CD4-positive, CD25-positive, alpha-beta regulatory T cell (primary cell): ENCODE data around the gene CHD9. TPM values are rescaled to one million over a fixed set of nuclear protein-coding genes. Genes with fewer than 3 reads are reported as not detected.

ENCODE experiments used
- ATAC-seq, 2 donors: fragments of 150-1000 bp; cut with Tn5 transposase; one replicate each; pipeline ENCODE4 v1.10.0; 2021; ENCODE audit warnings: low read depth in 2 of 2, moderate number of reproducible peaks in 2 of 2, moderate library complexity in 1 of 2
- DNase-seq, 3 donors: peaks; one replicate each; pipeline versions ENCODE4 v3.0.0 to v3.0.0-alpha.2; 2012 to 2022; ENCODE audit warnings: mixed read lengths in 1 of 3
- H3K27ac ChIP-seq: one replicate; pipeline ENCODE4 v1.7.0; 2013; ENCODE audit warnings: mild to moderate bottlenecking, low read length; ENCODE audit not compliant: insufficient read depth, poor library complexity, severe bottlenecking
- H3K27me3 ChIP-seq: one replicate; pipeline ENCODE4 v1.7.0; 2013; ENCODE audit warnings: low read length; ENCODE audit not compliant: control insufficient read depth, insufficient read depth
- H3K36me3 ChIP-seq: one replicate; pipeline ENCODE4 v1.7.0; 2013; ENCODE audit warnings: mild to moderate bottlenecking, low read length, moderate library complexity; ENCODE audit not compliant: control insufficient read depth, insufficient read depth
- H3K4me1 ChIP-seq: 2 replicates; pipeline ENCODE4 v1.7.0; 2013; ENCODE audit warnings: mild to moderate bottlenecking, low read length; ENCODE audit not compliant: insufficient read depth, control insufficient read depth, poor library complexity, severe bottlenecking
- H3K4me3 ChIP-seq: one replicate; pipeline ENCODE4 v1.7.0; 2013; ENCODE audit warnings: low read depth, mild to moderate bottlenecking, low read length, moderate library complexity
- H3K9me3 ChIP-seq, 2 experiments: 1 replicate in 1 of 2; 2 replicates in 1 of 2; pipeline ENCODE4 v1.7.0; 2013; ENCODE audit warnings: low read length in 2 of 2, mild to moderate bottlenecking in 1 of 2, moderate library complexity in 1 of 2; ENCODE audit not compliant: control insufficient read depth in 2 of 2
- H3K27ac Mint-ChIP-seq, 3 donors: one replicate each; pipeline ENCODE4 v1.8.0; 2020 to 2022; ENCODE audit warnings: mild to moderate bottlenecking in 3 of 3, mixed read lengths in 3 of 3, moderate library complexity in 2 of 3
- H3K27me3 Mint-ChIP-seq: one replicate; pipeline ENCODE4 v1.8.0; 2022; ENCODE audit warnings: mild to moderate bottlenecking, mixed read lengths
- H3K36me3 Mint-ChIP-seq: one replicate; pipeline ENCODE4 v1.8.0; 2020; ENCODE audit warnings: mixed read lengths
- H3K4me1 Mint-ChIP-seq, 4 donors: one replicate each; pipeline ENCODE4 v1.8.0; 2020 to 2022; ENCODE audit warnings: mixed read lengths in 4 of 4, mild to moderate bottlenecking in 1 of 4
- H3K4me3 Mint-ChIP-seq, 4 donors: one replicate each; pipeline ENCODE4 v1.8.0; 2020 to 2022; ENCODE audit warnings: mild to moderate bottlenecking in 4 of 4, mixed read lengths in 4 of 4, moderate library complexity in 3 of 4
- H3K9me3 Mint-ChIP-seq, 7 donors: one replicate each; pipeline ENCODE4 v1.8.0; 2020 to 2022; ENCODE audit warnings: mixed read lengths in 7 of 7, mild to moderate bottlenecking in 3 of 7, moderate library complexity in 2 of 7
- polyA plus RNA-seq, 4 donors: library from polyadenylated mRNA; unstranded; fragments of 300-500 nt; fragmentation: Illumina TruSeq; gene quantifications; one replicate each; pipeline ENCODE4 v1.2.3, GENCODE V29; 2021
- total RNA-seq: library from RNA; stranded (reverse); gene quantifications from one replicate; pipeline ENCODE4 v1.2.3, GENCODE V29; 2022

The CHD9 gene
- total and polyA plus RNA-seq, 5 donors from 2014 or later = 17.6 to 32.7 (median 23.2) TPM

DNA sequence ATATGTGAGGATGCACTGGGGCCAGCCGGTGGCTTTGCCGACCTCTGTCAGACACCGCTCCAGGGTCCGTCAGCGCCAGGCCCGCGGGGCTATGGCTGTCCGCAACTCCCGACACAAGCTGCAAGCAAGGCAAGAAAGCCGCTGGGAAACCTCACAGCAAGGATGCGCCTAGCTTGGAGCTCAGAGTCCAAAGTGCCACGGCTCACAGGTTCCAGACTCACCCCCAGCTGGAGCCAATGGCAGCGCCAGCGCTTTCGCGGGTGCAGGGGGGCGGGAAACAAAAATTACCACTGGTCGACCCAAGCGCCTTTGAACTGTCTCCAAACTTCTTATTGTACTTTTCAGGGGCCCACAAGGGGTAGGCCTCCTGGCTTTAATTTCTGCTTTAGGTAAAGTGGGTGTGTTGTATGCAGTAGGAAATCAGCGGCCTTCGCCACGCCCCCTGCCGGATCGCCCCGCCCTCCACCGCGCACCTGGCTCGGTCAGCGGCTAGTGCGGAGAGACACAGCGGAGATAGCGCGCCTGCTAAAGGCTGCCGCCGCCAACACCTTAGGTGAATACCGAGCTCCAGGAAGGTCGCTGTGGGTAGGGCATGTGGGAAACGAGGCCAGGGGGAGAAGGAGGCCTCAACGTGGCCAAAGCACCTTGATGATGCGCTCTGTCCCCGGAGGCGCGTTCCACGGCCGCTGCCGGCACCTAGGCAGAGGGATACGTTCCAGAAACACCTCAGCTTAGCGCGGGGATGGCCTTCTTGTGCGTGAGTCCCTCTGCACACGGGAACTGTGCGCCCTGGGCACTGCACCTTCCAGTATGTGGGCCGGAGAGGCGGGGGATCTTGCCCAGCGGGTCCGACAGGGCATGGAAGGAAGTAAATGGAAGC, 318.4 kb downstream of the CHD9 start:
- Histone ChIP-seq H3K9me3 (no peaks in the 10 kb centered on the region), H3K4me1 (peaks cover 16% of the 10 kb centered on the region), H3K4me3 (peak overlapping the region; percentile 58), H3K36me3 (no peaks in the 10 kb centered on the region), H3K27me3 (peaks cover 23% of the 10 kb centered on the region), H3K27ac (no peak overlapping the region)
- H3K9me3 Mint-ChIP-seq = no peaks in the 10 kb centered on the region
- H3K27me3 Mint-ChIP-seq = peaks cover 17% of the 10 kb centered on the region
- H3K27ac Mint-ChIP-seq = peak overlapping the region in 2 of 3 donors; percentile 46 to 81
- peak overlapping the region in 2 of 4 donors; percentile 82 to 95 for H3K4me3 Mint-ChIP-seq
- peaks cover 6 to 36% (median 6%) of the 10 kb centered on the region in 4 donors for H3K4me1 Mint-ChIP-seq
- no peaks in the 10 kb centered on the region for H3K36me3 Mint-ChIP-seq
- DNase-seq = peak; percentile 64 to 76 (median 69)
- ATAC-seq = peak; percentile 87 to 96

DNA sequence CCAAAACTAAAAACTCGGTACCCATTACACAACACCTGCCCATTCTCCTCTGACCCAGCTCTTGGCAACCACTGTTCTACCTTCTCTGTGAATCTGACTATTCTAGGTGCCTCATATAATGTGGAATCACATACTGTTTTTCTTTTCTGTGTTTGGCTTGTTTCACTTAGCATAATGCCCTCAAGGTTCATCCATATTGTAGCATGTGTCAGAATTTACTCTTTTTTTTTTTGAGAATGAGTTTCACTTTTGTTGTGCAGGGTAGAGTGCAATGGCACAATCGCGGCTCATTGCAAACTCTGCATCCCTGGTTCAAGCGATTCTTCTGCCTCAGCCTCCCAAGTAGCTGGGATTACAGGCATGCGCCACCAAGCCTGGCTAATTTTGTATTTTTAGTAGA, 320.0 kb downstream of the CHD9 start:
- Mint-ChIP-seq H3K27ac (peak overlapping the region in 1 of 3 donors; percentile 49), H3K9me3 (no peaks in the 10 kb centered on the region), H3K4me3 (peak overlapping the region in 2 of 4 donors; percentile 55 to 82), H3K36me3 (no peaks in the 10 kb centered on the region), H3K27me3 (peaks cover 22% of the 10 kb centered on the region), H3K4me1 (peaks cover 4 to 41% (median 6%) of the 10 kb centered on the region in 4 donors)
- Histone ChIP-seq H3K9me3 (no peaks in the 10 kb centered on the region), H3K4me3 (no peak overlapping the region), H3K27ac (no peak overlapping the region), H3K27me3 (peaks cover 22% of the 10 kb centered on the region), H3K36me3 (no peaks in the 10 kb centered on the region), H3K4me1 (peaks cover 19% of the 10 kb centered on the region)
- no peak for ATAC-seq
- DNase-seq = peak in 1 of 3 donors; percentile 21

DNA sequence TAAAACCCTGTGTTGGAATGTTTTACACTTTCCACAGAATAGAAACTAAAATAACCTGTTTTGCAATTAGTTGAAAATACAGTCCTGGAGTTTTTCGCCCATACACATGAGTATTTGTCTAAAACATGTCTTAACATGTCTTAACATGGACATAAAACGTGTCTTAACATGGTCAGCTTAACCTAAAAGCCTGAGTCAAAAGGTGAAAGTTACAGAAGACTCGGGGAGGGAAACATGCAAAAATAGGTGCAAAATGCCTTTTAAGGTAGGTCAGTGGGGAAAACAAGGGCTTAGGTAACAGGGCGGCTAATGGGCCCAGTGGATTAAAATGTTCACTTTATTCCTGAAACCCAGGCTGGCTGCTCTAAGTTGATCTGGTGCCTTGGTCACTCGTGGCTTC, 323.3 kb downstream of the CHD9 start:
- Histone ChIP-seq H3K36me3 (no peaks in the 10 kb centered on the region), H3K4me1 (peaks cover 15% of the 10 kb centered on the region), H3K4me3 (no peak overlapping the region), H3K27ac (no peak overlapping the region), H3K9me3 (no peaks in the 10 kb centered on the region), H3K27me3 (peaks cover 10% of the 10 kb centered on the region)
- DNase-seq = no peak
- H3K36me3 Mint-ChIP-seq = peaks cover 8% of the 10 kb centered on the region
- peaks cover 4 to 40% (median 6%) of the 10 kb centered on the region in 4 donors for H3K4me1 Mint-ChIP-seq
- H3K4me3 Mint-ChIP-seq = peak overlapping the region in 1 of 4 donors; percentile 49
- peak overlapping the region in 1 of 3 donors; percentile 35 for H3K27ac Mint-ChIP-seq
- ATAC-seq = no peak
- peaks cover 36% of the 10 kb centered on the region for H3K27me3 Mint-ChIP-seq
- peaks cover 0 to 4% (median 0%) of the 10 kb centered on the region in 7 donors for H3K9me3 Mint-ChIP-seq

Other genes with a start within 250 kb of the CHD9 start
- not detected for gene CHD9NB, start 2.1 kb upstream of the CHD9 start, total RNA-seq
- gene CHD9NB, start 2.1 kb upstream of the CHD9 start, polyA plus RNA-seq = not detected